DND-41 (cell line): ENCODE measurements around the gene ALDH3B1.

Experiments used
- ATAC-seq: fragments of 200-7000 bp; cut with Tn5 transposase; 3 replicates; pipeline ENCODE4 v1.9.1; 2021; ENCODE audit warnings: low read depth; ENCODE audit not compliant: insufficient read depth
- DNase-seq: peaks from one replicate; pipeline ENCODE4 v3.0.0-alpha.2; 2020
- H2AFZ ChIP-seq: 2 replicates; pipeline ENCODE4 v1.6.0; 2012; ENCODE audit warnings: low read depth, low read length
- H3K27ac ChIP-seq: 2 replicates; pipeline ENCODE4 v1.5.1; 2012; ENCODE audit warnings: low read length, inconsistent platforms
- H3K27me3 ChIP-seq: fragments of 200-600 bp; sonication (generic); 2 replicates; pipeline ENCODE4 v1.6.0; 2012; ENCODE audit warnings: low read length, mild to moderate bottlenecking, inconsistent platforms; ENCODE audit not compliant: insufficient read depth, poor library complexity
- H3K36me3 ChIP-seq: 2 replicates; pipeline ENCODE4 v1.5.1; 2012; ENCODE audit warnings: low read length, inconsistent platforms; ENCODE audit not compliant: insufficient read depth
- H3K4me1 ChIP-seq: 2 replicates; pipeline ENCODE4 v1.5.1; 2012; ENCODE audit warnings: mild to moderate bottlenecking, low read length; ENCODE audit not compliant: insufficient read depth
- H3K4me2 ChIP-seq: 2 replicates; pipeline ENCODE4 v1.6.0; 2012; ENCODE audit warnings: mild to moderate bottlenecking, moderate library complexity, low read length, inconsistent platforms; ENCODE audit not compliant: insufficient read depth
- H3K4me3 ChIP-seq, 2 experiments: fragments of 200-600 bp in 1 of 2; shearing (Covaris generic) in 1 of 2; 2 replicates each; pipeline ENCODE4 v1.5.1; 2012 to 2016; ENCODE audit warnings: inconsistent platforms in 2 of 2, low read length in 2 of 2, mild to moderate bottlenecking in 2 of 2, low read depth in 1 of 2, moderate library complexity in 1 of 2
- H3K79me2 ChIP-seq: 2 replicates; pipeline ENCODE4 v1.6.0; 2012; ENCODE audit warnings: low read length, inconsistent platforms; ENCODE audit not compliant: insufficient read depth
- H3K9ac ChIP-seq: 2 replicates; pipeline ENCODE4 v1.6.0; 2012; ENCODE audit warnings: low read depth, mild to moderate bottlenecking, inconsistent platforms, low read length, moderate library complexity
- H3K9me3 ChIP-seq: 2 replicates; pipeline ENCODE4 v1.5.1; 2012; ENCODE audit warnings: low read length, moderate library complexity, mild to moderate bottlenecking, inconsistent platforms; ENCODE audit not compliant: insufficient read depth, severe bottlenecking
- H4K20me1 ChIP-seq: 2 replicates; pipeline ENCODE4 v1.6.0; 2012; ENCODE audit warnings: low read length; ENCODE audit not compliant: insufficient read depth
- EZH2 ChIP-seq: IDR thresholded peaks from 3 replicates; pipeline ENCODE4 v1.6.1; 2012; ENCODE audit warnings: borderline replicate concordance, low read depth, mild to moderate bottlenecking, moderate library complexity, low read length, inconsistent platforms; ENCODE audit not compliant: severe bottlenecking
- TF ChIP-seq, protein P1 (sequence below): IDR thresholded peaks from 2 replicates; pipeline ENCODE4 v1.5.1; 2012; ENCODE audit warnings: borderline replicate concordance, low read length, moderate library complexity, mild to moderate bottlenecking; ENCODE audit not compliant: poor library complexity, severe bottlenecking; ENCODE audit errors: extremely low read depth

ALDH3B1 gene

GRCh38 chr11:68006606-68007166 is 3.4 kb upstream of the ALDH3B1 start:
- DNase-seq (no peak), ATAC-seq (no peak)
- Histone ChIP-seq H3K79me2 (no peaks in the 10 kb centered on the region), H3K9me3 (no peaks in the 10 kb centered on the region), H3K4me2 (no peak overlapping the region), H3K4me1 (peaks cover 14% of the 10 kb centered on the region), H3K9ac (no peak overlapping the region), H4K20me1 (peaks cover 5% of the 10 kb centered on the region; the same call in 1 of the 2 replicates), H3K36me3 (no peaks in the 10 kb centered on the region), H2AFZ (no peak overlapping the region), H3K27me3 (peaks cover 17% of the 10 kb centered on the region), H3K27ac (no peak overlapping the region), H3K4me3 (no peak overlapping the region)
- TF ChIP-seq EZH2: no peak
- TF ChIP-seq, protein P1, sequence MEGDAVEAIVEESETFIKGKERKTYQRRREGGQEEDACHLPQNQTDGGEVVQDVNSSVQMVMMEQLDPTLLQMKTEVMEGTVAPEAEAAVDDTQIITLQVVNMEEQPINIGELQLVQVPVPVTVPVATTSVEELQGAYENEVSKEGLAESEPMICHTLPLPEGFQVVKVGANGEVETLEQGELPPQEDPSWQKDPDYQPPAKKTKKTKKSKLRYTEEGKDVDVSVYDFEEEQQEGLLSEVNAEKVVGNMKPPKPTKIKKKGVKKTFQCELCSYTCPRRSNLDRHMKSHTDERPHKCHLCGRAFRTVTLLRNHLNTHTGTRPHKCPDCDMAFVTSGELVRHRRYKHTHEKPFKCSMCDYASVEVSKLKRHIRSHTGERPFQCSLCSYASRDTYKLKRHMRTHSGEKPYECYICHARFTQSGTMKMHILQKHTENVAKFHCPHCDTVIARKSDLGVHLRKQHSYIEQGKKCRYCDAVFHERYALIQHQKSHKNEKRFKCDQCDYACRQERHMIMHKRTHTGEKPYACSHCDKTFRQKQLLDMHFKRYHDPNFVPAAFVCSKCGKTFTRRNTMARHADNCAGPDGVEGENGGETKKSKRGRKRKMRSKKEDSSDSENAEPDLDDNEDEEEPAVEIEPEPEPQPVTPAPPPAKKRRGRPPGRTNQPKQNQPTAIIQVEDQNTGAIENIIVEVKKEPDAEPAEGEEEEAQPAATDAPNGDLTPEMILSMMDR: no peak

- Histone ChIP-seq H3K27ac (no peak overlapping the region), H3K4me3 (no peak overlapping the region), H3K9me3 (no peaks in the 10 kb centered on the region), H3K36me3 (no peaks in the 10 kb centered on the region), H2AFZ (no peak overlapping the region), H3K4me2 (no peak overlapping the region), H3K4me1 (peaks cover 14% of the 10 kb centered on the region), H3K27me3 (peaks cover 17% of the 10 kb centered on the region), H3K9ac (no peak overlapping the region), H4K20me1 (peaks cover 2% of the 10 kb centered on the region; the same call in 1 of the 2 replicates), H3K79me2 (no peaks in the 10 kb centered on the region)
- DNase-seq (no peak), ATAC-seq (no peak)
- no peak for TF ChIP-seq EZH2
These were observed 2.4 kb upstream of the ALDH3B1 start for GRCh38 chr11:68007498-68008380.

GRCh38 chr11:68008381-68009337 is 1.5 kb upstream of the ALDH3B1 start:
- no peak overlapping the region for H3K9ac ChIP-seq
- H2AFZ ChIP-seq: no peak overlapping the region
- H3K9me3 ChIP-seq: no peaks in the 10 kb centered on the region
- no peaks in the 10 kb centered on the region for H4K20me1 ChIP-seq
- peaks cover 11% of the 10 kb centered on the region for H3K4me1 ChIP-seq
- DNase-seq: no peak
- H3K79me2 ChIP-seq: no peaks in the 10 kb centered on the region
- no peak overlapping the region for H3K4me2 ChIP-seq
- no peak overlapping the region for H3K27ac ChIP-seq
- H3K27me3 ChIP-seq: peaks cover 12% of the 10 kb centered on the region
- no peak for ATAC-seq
- TF ChIP-seq EZH2: no peak
- TF ChIP-seq, protein P1: no peak
- no peak overlapping the region for H3K4me3 ChIP-seq
- H3K36me3 ChIP-seq: no peaks in the 10 kb centered on the region
